ENCODE data around the gene RAB5IF. TPM values are rescaled to one million over a fixed set of nuclear protein-coding genes. Genes with fewer than 3 reads are reported as not detected.

RAB5IF gene
- total RNA-seq, 1 experiment from 2014 or later = 118 TPM

- Histone ChIP-seq H3K4me1 (ENCODE audit: control insufficient read depth, insufficient read depth, low read length) (no peaks in the 10 kb centered on the region), H3K27ac (ENCODE audit: low read length) (no peak overlapping the region), H3K27me3 (ENCODE audit: control insufficient read depth, insufficient read depth, low read length) (no peaks in the 10 kb centered on the region), H3K36me3 (ENCODE audit: control insufficient read depth, insufficient read depth, low read length) (no peaks in the 10 kb centered on the region), H3K4me3 (ENCODE audit: low read depth in 2 of 2, low read length in 2 of 2) (no peak overlapping the region), H3K9me3 (ENCODE audit: control insufficient read depth, insufficient read depth, low read depth, low read length) (no peaks in the 10 kb centered on the region)
- intact Hi-C loops (cut with micrococcal nuclease; ENCODE audit: unreplicated experiment) = no loop called here
- no peak for TF ChIP-seq CTCF (IDR thresholded peaks at IDR 0.05)
- no peak for TF ChIP-seq TCF7L2 (IDR thresholded peaks at IDR 0.05; ENCODE audit: low read depth, low read length)
- no peak for TF ChIP-seq SIN3A (IDR thresholded peaks at IDR 0.05; ENCODE audit: borderline replicate concordance, insufficient read depth, low read depth, low read length)
- no peak for TF ChIP-seq POLR2AphosphoS5 (IDR thresholded peaks at IDR 0.05; ENCODE audit: low read depth, low read length)
- TF ChIP-seq REST (IDR thresholded peaks at IDR 0.05; ENCODE audit: insufficient read depth in 1 of 2, low read depth in 2 of 2, low read length in 1 of 2) = no peak
- ATAC-seq (0 out of 2 replicates have a peak, but pooled peaks have one; percentile 36), DNase-seq (ENCODE audit: low read depth, low spot score) (no peak)
- in situ Hi-C loops (cut with HindIII; ENCODE audit: low pct_unique_long_range_greater_than_20kb, low sequenced_read_pairs) = no loop called here
- CTCF ChIA-PET = no interaction called here
- BruUV-seq (replicated peaks) = no TSS peak
- POLR2A ChIA-PET = no interaction called here
Observed at GRCh38 chr20:36632487-36633284, 27.1 kb downstream of the RAB5IF start.

DNA sequence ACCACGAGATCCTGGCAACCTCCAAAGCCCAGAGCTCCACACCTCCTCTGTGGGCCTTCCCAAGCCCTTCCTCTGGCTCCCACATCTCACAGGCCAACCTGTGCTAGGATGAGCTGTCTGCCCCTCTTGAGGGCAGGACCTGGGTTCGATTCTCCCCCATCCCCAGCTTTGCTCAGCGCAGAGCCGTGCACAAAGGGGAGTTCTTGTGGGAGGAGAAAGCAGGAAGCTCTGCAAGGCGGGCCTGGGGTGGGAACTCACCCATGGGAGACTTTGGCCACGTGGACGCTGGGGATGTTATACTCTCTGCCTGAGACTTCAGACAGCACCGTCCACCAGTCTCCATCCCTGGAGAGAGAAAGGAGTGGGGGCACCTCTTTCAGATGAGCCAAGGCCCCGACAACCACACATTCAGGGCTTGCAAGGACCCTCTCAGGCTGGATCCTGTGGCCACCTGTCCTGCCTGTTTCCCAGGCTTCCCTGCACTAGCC, 27.8 kb downstream of the RAB5IF start:
- TF ChIP-seq SIN3A (IDR thresholded peaks at IDR 0.05; ENCODE audit: borderline replicate concordance, insufficient read depth, low read depth, low read length) (no peak), CTCF (IDR thresholded peaks at IDR 0.05) (no peak), REST (IDR thresholded peaks at IDR 0.05; ENCODE audit: insufficient read depth in 1 of 2, low read depth in 2 of 2, low read length in 1 of 2) (no peak), TCF7L2 (IDR thresholded peaks at IDR 0.05; ENCODE audit: low read depth, low read length) (no peak), POLR2AphosphoS5 (IDR thresholded peaks at IDR 0.05; ENCODE audit: low read depth, low read length) (no peak)
- DNase-seq (ENCODE audit: low read depth, low spot score) = no peak
- no peaks in the 10 kb centered on the region for H3K27me3 ChIP-seq (ENCODE audit: control insufficient read depth, insufficient read depth, low read length)
- H3K36me3 ChIP-seq (ENCODE audit: control insufficient read depth, insufficient read depth, low read length) = no peaks in the 10 kb centered on the region
- intact Hi-C loops (cut with micrococcal nuclease; ENCODE audit: unreplicated experiment) (no loop called here), in situ Hi-C loops (cut with HindIII; ENCODE audit: low pct_unique_long_range_greater_than_20kb, low sequenced_read_pairs) (no loop called here)
- POLR2A ChIA-PET = no interaction called here
- CTCF ChIA-PET = no interaction called here
- no peak overlapping the region for H3K4me3 ChIP-seq (ENCODE audit: low read depth in 2 of 2, low read length in 2 of 2)
- H3K4me1 ChIP-seq (ENCODE audit: control insufficient read depth, insufficient read depth, low read length) = no peaks in the 10 kb centered on the region
- H3K27ac ChIP-seq (ENCODE audit: low read length) = no peak overlapping the region
- H3K9me3 ChIP-seq (ENCODE audit: control insufficient read depth, insufficient read depth, low read depth, low read length) = no peaks in the 10 kb centered on the region
- no peak for ATAC-seq
- BruUV-seq (replicated peaks) = no TSS peak

All from Panc1 (cell line).